Stimulated activated CD4-positive, alpha-beta T cell treated with anti-CD3 and anti-CD28 coated beads, Interleukin-12 subunit alpha, Interleukin-12 subunit beta, amount 100 ng/mL, for 4 hours (primary cell): Measurements from ENCODE around the gene HIP1.
"Not testable (repeated sequence)": the region's sequence is repeated elsewhere in the genome, so short reads cannot be mapped to it uniquely, and the experiment has no call there.

Experiments
- DNase-seq: peaks from one replicate; pipeline ENCODE4 v3.0.0-alpha.2; 2020

The HIP1 gene

DNA sequence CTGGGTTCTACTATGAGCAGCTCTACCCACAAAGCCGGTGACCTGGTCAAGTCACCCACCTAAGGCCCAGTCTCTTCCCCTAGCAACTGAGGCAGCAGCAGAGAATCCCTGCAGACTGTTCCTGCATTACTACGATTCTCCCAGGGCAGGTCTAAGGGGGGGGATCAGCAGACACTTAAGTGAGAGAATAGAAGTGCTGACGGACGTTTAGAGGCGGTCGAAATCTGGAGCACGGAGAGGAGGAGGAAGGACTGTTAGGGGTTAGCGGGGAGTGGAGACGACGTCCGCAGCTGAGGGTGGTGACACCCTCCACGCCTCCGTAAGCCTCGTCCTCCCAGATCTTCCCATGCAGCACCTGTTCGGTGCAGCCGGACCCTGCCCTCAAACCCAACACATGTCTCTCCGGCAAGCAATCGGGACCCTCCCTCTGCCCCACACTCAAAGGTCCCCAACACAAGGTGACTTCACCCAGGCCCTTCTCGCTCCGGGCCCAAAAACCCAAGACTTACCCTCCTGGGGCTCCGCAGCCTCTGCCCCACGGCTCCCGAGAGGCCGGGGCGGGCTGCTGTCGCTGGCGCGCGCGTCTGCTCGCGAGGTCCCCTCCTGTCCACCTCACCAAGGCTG lies 253.3 kb downstream of the HIP1 start:
- DNase-seq = not testable (repeated sequence)
